Iris pigment epithelial cell (primary cell): ENCODE measurements around the gene PEX16.

Experiments used
- DNase-seq: peaks from one replicate; pipeline ENCODE4 v3.0.0-alpha.2; 2011; ENCODE audit warnings: low read depth

PEX16 gene

GRCh38 chr11:45917623-45918330, at the start of gene PEX16:
Gene PEX16, minus strand, starts transcription at chr11:45917877. Its CDS starts 66 bp downstream, at chr11:45917811.
- peak; percentile 100 for DNase-seq

GRCh38 chr11:45964911-45965389, 47.3 kb upstream of the PEX16 start:
- DNase-seq, result peak; percentile 75

GRCh38 chr11:45961751-45962240, 44.1 kb upstream of the PEX16 start:
- DNase-seq, result no peak

- DNase-seq, result no peak
These were observed 42.9 kb upstream of the PEX16 start for GRCh38 chr11:45960387-45961095.

GRCh38 chr11:45959851-45960250, 42.2 kb upstream of the PEX16 start:
- no peak for DNase-seq

GRCh38 chr11:45949992-45950407, 32.3 kb upstream of the PEX16 start:
- DNase-seq, result no peak

- no peak for DNase-seq
These were observed 30.7 kb upstream of the PEX16 start for GRCh38 chr11:45948356-45948755.

GRCh38 chr11:45947885-45948284, 30.2 kb upstream of the PEX16 start:
- DNase-seq, result no peak

GRCh38 chr11:45945397-45945999, 27.8 kb upstream of the PEX16 start:
- no peak for DNase-seq

GRCh38 chr11:45942381-45942780, 24.7 kb upstream of the PEX16 start:
- no peak for DNase-seq

GRCh38 chr11:45941285-45941684, 23.6 kb upstream of the PEX16 start:
- DNase-seq, result no peak

- DNase-seq, result peak; percentile 65
These were observed 22.2 kb upstream of the PEX16 start for GRCh38 chr11:45939836-45940235.

GRCh38 chr11:45937916-45938315, 20.2 kb upstream of the PEX16 start:
- no peak for DNase-seq

GRCh38 chr11:45936511-45937054, 18.9 kb upstream of the PEX16 start:
- DNase-seq, result no peak

GRCh38 chr11:45935349-45936064, 17.8 kb upstream of the PEX16 start:
- DNase-seq, result no peak

- DNase-seq, result no peak
These were observed 17.1 kb upstream of the PEX16 start for GRCh38 chr11:45934580-45935318.

- DNase-seq, result no peak
These were observed 16.3 kb upstream of the PEX16 start for GRCh38 chr11:45933846-45934579.

- peak; percentile 14 for DNase-seq
These were observed 15.6 kb upstream of the PEX16 start for GRCh38 chr11:45933131-45933831.

GRCh38 chr11:45932217-45932616, 14.5 kb upstream of the PEX16 start:
- no peak for DNase-seq

GRCh38 chr11:45931739-45932138, 14.1 kb upstream of the PEX16 start:
- no peak for DNase-seq
